Large intestine (tissue), 1 donor: Measurements from ENCODE around the gene COPG2. TPM values are rescaled to one million over a fixed set of nuclear protein-coding genes. Genes with fewer than 3 reads are reported as not detected.

Experiments used
- polyA plus RNA-seq: library from polyadenylated mRNA; unstranded; fragments of 120-200 nt; gene quantifications from one replicate; pipeline ENCODE4 v1.2.1, GENCODE V29; 2013

COPG2 gene
- polyA plus RNA-seq, 1 donor = 20.8 TPM

Other genes with a start within 250 kb of the COPG2 start
- gene CEP41, start 227.7 kb downstream of the COPG2 start, polyA plus RNA-seq = 12.8 TPM
- 169 TPM for gene MEST, start 176.7 kb downstream of the COPG2 start, polyA plus RNA-seq
- 0.09 TPM for gene TSGA13, start 17.8 kb upstream of the COPG2 start, polyA plus RNA-seq
- gene KLF14, start 65.5 kb upstream of the COPG2 start, polyA plus RNA-seq = 0.18 TPM